K562 (cell line): Measurements from ENCODE around the gene SAMD4A. TPM values are rescaled to one million over a fixed set of nuclear protein-coding genes. Genes with fewer than 3 reads are reported as not detected.

Source experiments
- CEBPB ChIP-seq: fragments of 450-650 bp; IDR thresholded peaks from 2 replicates; pipeline ENCODE4 v1.6.1; 2016; ENCODE audit warnings: missing genetic modification characterization, missing compliant biosample characterization
- HNRNPUL1 ChIP-seq: fragments of 200-400 bp; formaldehyde crosslinking; IDR thresholded peaks from 2 replicates; pipeline ENCODE4 v1.6.1; 2017; ENCODE audit warnings: low read length
- ILK ChIP-seq: fragments of 450-650 bp; IDR thresholded peaks from 2 replicates; pipeline ENCODE4 v1.6.1; 2016; ENCODE audit warnings: missing genetic modification characterization, low read depth, mild to moderate bottlenecking, missing compliant biosample characterization, moderate library complexity, borderline replicate concordance
- SMARCB1 ChIP-seq: IDR thresholded peaks from 2 replicates; pipeline ENCODE4 v1.6.1; 2011; ENCODE audit warnings: improper control_type of control experiment, low read depth; ENCODE audit not compliant: insufficient read length
- ZEB2 ChIP-seq: fragments of 450-650 bp; IDR thresholded peaks from 2 replicates; pipeline ENCODE4 v1.6.1; 2016
- ZNF165 ChIP-seq: fragments of 250-450 bp; sonication (Bioruptor Pico); IDR thresholded peaks from 2 replicates; pipeline ENCODE4 v1.4.0; 2020; ENCODE audit warnings: borderline replicate concordance
- ZNF354B ChIP-seq: fragments of 250-450 bp; sonication (Bioruptor Pico); IDR thresholded peaks from 2 replicates; pipeline ENCODE4 v1.4.0; 2020
- ZNF507 ChIP-seq: conservative IDR thresholded peaks from 2 replicates; pipeline ENCODE4 v1.6.1; 2017; ENCODE audit warnings: missing genetic modification characterization, missing compliant biosample characterization
- ZNF696 ChIP-seq: fragments of 250-450 bp; sonication (Bioruptor Pico); conservative IDR thresholded peaks from 2 replicates; pipeline ENCODE4 v1.4.0; 2020; ENCODE audit warnings: mild to moderate bottlenecking, moderate library complexity
- polyA plus RNA-seq, 8 experiments: library from polyadenylated mRNA; depleted of rRNA in 4 of 8; stranded (reverse) in 5 of 8; unstranded in 3 of 8; fragments of >200 nt; fragmentation: Nextera tagmentation in 2 of 8; fragmentation: Illumina TruSeq in 1 of 8; extraction: Ambion mirVana in 2 of 8; extraction: Trizol in 1 of 8; gene quantifications; 2 replicates each; pipeline versions ENCODE4 v1.2.1 to v1.2.3, GENCODE V29; 2011 to 2014; ENCODE audit warnings: inconsistent platforms in 1 of 8, missing spikeins in 1 of 8
- total RNA-seq, 7 experiments: library from RNA; depleted of rRNA in 6 of 7; stranded (reverse); fragments of >200 nt in 6 of 7; fragmentation: Illumina TruSeq in 2 of 7; extraction: Trizol in 2 of 7; gene quantifications; 2 replicates each; pipeline versions ENCODE4 v1.2.1 to v1.2.3, GENCODE V29; 2011 to 2021; ENCODE audit warnings: low replicate concordance in 1 of 7
- TF ChIP-seq, protein P1 (sequence below): fragments of 250-450 bp; sonication (Bioruptor Pico); IDR thresholded peaks from 2 replicates; pipeline ENCODE4 v1.4.0; 2020; ENCODE audit warnings: mild to moderate bottlenecking, moderate library complexity
- TF ChIP-seq, protein P2 (sequence below): sonication (generic); formaldehyde crosslinking; IDR thresholded peaks from 2 replicates; pipeline ENCODE4 v1.8.0; 2022; ENCODE audit warnings: missing genetic modification reagents, mild to moderate bottlenecking, borderline replicate concordance
- TF ChIP-seq, protein P3 (sequence below), 2 experiments: fragments of 450-650 bp in 1 of 2; sonication (generic) in 1 of 2; formaldehyde crosslinking in 1 of 2; IDR thresholded peaks; 2 replicates each; pipeline versions ENCODE4 v1.7.1 to v1.9.0; 2016 to 2022; ENCODE audit warnings: inconsistent platforms in 1 of 2, mild to moderate bottlenecking in 1 of 2, missing genetic modification reagents in 1 of 2

Gene SAMD4A
- total and polyA plus RNA-seq, 9 of the 15 experiments (the other 6 are each of a cell fraction or from before 2014, with no cell fraction given), result 0.66 to 6.8 (median 3.3) TPM

DNA sequence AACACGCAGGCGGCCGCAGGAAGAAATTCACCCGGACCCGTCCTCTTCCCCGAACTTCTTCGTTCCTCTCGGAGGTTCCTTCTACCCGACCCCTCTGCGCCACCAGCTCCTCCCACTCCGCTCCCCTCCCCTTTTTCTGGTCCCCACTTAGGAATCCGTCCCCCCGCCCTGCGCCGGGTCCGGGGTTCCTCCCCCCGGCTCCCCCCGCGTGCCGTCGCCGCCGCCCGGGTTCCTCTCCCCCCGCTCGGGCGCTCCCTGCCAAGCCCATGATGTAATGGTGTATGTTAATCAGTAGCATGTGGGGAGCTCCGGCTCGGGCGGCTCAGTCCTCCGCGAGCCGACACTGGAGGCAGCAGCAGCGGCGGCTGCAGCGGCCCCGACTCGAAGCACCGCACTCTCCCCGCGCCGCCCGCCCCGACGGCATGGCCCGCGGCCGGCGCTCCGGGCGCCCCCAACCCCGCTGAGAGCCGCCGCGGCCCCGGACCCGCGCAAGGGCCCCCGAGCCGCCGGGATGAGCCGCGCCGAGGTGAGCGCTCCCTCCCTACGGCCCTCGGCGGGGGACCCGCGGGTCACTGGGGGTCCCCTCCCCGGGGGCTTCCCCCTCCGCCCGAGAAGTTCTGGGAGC is 1.0 kb upstream of the SAMD4A start (continued):
- TF ChIP-seq ILK (tag) (no peak), HNRNPUL1 (no peak), ZNF165 (CRISPR knock-in tag) (no peak), ZEB2 (no peak), CEBPB (tag) (no peak), ZNF507 (no peak), SMARCB1 (no peak), ZNF354B (CRISPR knock-in tag) (no peak), ZNF696 (CRISPR knock-in tag) (no peak)
- TF ChIP-seq, protein P1, sequence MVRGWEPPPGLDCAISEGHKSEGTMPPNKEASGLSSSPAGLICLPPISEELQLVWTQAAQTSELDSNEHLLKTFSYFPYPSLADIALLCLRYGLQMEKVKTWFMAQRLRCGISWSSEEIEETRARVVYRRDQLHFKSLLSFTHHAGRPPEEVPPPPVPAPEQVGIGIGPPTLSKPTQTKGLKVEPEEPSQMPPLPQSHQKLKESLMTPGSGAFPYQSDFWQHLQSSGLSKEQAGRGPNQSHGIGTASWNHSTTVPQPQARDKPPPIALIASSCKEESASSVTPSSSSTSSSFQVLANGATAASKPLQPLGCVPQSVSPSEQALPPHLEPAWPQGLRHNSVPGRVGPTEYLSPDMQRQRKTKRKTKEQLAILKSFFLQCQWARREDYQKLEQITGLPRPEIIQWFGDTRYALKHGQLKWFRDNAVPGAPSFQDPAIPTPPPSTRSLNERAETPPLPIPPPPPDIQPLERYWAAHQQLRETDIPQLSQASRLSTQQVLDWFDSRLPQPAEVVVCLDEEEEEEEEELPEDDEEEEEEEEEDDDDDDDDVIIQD (CRISPR knock-in tag), result no peak
- TF ChIP-seq, protein P2, sequence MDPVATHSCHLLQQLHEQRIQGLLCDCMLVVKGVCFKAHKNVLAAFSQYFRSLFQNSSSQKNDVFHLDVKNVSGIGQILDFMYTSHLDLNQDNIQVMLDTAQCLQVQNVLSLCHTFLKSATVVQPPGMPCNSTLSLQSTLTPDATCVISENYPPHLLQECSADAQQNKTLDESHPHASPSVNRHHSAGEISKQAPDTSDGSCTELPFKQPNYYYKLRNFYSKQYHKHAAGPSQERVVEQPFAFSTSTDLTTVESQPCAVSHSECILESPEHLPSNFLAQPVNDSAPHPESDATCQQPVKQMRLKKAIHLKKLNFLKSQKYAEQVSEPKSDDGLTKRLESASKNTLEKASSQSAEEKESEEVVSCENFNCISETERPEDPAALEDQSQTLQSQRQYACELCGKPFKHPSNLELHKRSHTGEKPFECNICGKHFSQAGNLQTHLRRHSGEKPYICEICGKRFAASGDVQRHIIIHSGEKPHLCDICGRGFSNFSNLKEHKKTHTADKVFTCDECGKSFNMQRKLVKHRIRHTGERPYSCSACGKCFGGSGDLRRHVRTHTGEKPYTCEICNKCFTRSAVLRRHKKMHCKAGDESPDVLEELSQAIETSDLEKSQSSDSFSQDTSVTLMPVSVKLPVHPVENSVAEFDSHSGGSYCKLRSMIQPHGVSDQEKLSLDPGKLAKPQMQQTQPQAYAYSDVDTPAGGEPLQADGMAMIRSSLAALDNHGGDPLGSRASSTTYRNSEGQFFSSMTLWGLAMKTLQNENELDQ (CRISPR knock-in tag), result no peak
- TF ChIP-seq, protein P3, sequence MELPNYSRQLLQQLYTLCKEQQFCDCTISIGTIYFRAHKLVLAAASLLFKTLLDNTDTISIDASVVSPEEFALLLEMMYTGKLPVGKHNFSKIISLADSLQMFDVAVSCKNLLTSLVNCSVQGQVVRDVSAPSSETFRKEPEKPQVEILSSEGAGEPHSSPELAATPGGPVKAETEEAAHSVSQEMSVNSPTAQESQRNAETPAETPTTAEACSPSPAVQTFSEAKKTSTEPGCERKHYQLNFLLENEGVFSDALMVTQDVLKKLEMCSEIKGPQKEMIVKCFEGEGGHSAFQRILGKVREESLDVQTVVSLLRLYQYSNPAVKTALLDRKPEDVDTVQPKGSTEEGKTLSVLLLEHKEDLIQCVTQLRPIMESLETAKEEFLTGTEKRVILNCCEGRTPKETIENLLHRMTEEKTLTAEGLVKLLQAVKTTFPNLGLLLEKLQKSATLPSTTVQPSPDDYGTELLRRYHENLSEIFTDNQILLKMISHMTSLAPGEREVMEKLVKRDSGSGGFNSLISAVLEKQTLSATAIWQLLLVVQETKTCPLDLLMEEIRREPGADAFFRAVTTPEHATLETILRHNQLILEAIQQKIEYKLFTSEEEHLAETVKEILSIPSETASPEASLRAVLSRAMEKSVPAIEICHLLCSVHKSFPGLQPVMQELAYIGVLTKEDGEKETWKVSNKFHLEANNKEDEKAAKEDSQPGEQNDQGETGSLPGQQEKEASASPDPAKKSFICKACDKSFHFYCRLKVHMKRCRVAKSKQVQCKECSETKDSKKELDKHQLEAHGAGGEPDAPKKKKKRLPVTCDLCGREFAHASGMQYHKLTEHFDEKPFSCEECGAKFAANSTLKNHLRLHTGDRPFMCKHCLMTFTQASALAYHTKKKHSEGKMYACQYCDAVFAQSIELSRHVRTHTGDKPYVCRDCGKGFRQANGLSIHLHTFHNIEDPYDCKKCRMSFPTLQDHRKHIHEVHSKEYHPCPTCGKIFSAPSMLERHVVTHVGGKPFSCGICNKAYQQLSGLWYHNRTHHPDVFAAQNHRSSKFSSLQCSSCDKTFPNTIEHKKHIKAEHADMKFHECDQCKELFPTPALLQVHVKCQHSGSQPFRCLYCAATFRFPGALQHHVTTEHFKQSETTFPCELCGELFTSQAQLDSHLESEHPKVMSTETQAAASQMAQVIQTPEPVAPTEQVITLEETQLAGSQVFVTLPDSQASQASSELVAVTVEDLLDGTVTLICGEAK (IDR thresholded peaks at IDR 0.05), result no peak
- TF ChIP-seq, protein P3 (CRISPR knock-in tag; IDR thresholded peaks at IDR 0.05), result no peak
